PFSK-1 (cell line): ENCODE data around the gene PXT1.

Experiments used
- FOXP2 ChIP-seq: optimal IDR thresholded peaks from 2 replicates; pipeline ENCODE3; 2011; ENCODE audit warnings: borderline replicate concordance, control low read depth, inconsistent platforms; ENCODE audit not compliant: insufficient read depth; ENCODE audit errors: extremely low read length, extremely low read depth
- POLR2AphosphoS5 ChIP-seq: IDR thresholded peaks from 2 replicates; pipeline ENCODE4 v1.6.1; 2012; ENCODE audit warnings: low read depth, mild to moderate bottlenecking, control low read depth, low read length, moderate library complexity
- REST ChIP-seq, 2 experiments: IDR thresholded peaks; 2 replicates each; pipeline versions ENCODE4 v1.6.1 to v1.8.0; 2011 to 2012; ENCODE audit warnings: low read depth in 2 of 2, low read length in 2 of 2, control low read depth in 1 of 2, inconsistent platforms in 1 of 2, mild to moderate bottlenecking in 1 of 2, moderate library complexity in 1 of 2; ENCODE audit not compliant: insufficient read depth in 1 of 2
- SIN3A ChIP-seq: IDR thresholded peaks from 2 replicates; pipeline ENCODE4 v1.6.1; 2012; ENCODE audit warnings: mild to moderate bottlenecking, low read length, moderate library complexity, borderline replicate concordance; ENCODE audit not compliant: insufficient read depth

DNA sequence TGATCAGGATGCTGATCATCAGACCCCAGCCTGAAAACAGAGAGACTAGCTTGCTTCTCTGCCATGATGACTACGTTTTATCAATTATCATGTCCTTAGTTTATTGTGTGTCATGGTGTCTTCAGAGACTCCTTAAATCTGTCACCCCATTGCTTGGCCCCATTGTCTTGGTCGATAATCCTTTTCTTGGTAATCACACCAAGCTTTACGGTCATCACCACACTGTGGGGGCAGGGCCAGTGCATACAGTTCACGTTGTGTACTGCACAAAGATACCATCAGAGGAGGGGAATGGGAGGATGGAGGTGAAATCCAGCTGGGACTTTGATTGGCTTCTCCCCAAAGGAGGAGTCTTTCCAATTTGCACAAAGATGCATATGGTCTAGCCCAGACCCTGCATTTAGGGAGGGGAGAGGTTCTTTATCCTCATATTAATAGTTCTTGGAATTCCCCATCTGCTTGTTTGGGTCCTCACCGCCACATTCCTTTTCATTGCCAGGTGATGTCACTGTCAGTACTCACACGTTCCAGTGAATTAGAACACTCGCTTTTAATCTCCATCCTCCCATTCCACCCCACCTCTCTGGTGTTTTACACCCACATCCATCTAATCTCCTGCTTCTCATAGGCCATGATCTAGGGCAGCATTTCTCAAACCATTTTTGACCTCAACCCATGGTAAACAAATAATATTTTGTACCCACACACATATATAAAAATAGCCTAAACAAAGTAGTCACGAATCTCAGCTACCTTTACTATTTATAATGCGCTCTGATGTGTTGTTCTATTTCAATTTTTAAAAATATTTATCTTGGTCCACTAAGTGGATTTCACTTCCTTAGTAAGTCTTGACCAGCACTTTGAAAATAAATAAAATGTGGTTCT lies 60.9 kb downstream of the PXT1 start:
- TF ChIP-seq SIN3A (no peak), POLR2AphosphoS5 (no peak), REST (IDR thresholded peaks at IDR 0.05; ENCODE audit: insufficient read depth in 1 of 2, low read depth in 2 of 2, low read length in 2 of 2) (no peak), FOXP2 (no peak)
